Stomach smooth muscle (tissue), 2 donors: ENCODE results near the gene FKBP14.

ENCODE experiments used
- H3K27ac ChIP-seq: one replicate; pipeline ENCODE4 v1.7.0; 2013; ENCODE audit warnings: mild to moderate bottlenecking, low read length, inconsistent platforms
- H3K27me3 ChIP-seq, 2 donors: one replicate each; pipeline ENCODE4 v1.7.0; 2013; ENCODE audit warnings: low read length in 2 of 2; ENCODE audit not compliant: insufficient read depth in 2 of 2, control insufficient read depth in 1 of 2
- H3K36me3 ChIP-seq, 2 donors: one replicate each; pipeline ENCODE4 v1.7.0; 2013; ENCODE audit warnings: low read length in 2 of 2; ENCODE audit not compliant: control insufficient read depth in 2 of 2, insufficient read depth in 2 of 2
- H3K4me1 ChIP-seq: one replicate; pipeline ENCODE4 v1.7.0; 2013; ENCODE audit warnings: low read length; ENCODE audit not compliant: control insufficient read depth, insufficient read depth
- H3K4me3 ChIP-seq, 2 donors: one replicate each; pipeline ENCODE4 v1.7.0; 2013; ENCODE audit warnings: low read length in 2 of 2
- H3K9ac ChIP-seq, 2 donors: one replicate each; pipeline ENCODE4 v1.7.0; 2013; ENCODE audit warnings: low read length in 2 of 2, mild to moderate bottlenecking in 1 of 2
- H3K9me3 ChIP-seq, 2 donors: one replicate each; pipeline ENCODE4 v1.7.0; 2013; ENCODE audit warnings: low read length in 2 of 2; ENCODE audit not compliant: control insufficient read depth in 2 of 2
- donor health status: healthy.
- donor health status: Pancreatic carcinoma.

The FKBP14 gene

DNA sequence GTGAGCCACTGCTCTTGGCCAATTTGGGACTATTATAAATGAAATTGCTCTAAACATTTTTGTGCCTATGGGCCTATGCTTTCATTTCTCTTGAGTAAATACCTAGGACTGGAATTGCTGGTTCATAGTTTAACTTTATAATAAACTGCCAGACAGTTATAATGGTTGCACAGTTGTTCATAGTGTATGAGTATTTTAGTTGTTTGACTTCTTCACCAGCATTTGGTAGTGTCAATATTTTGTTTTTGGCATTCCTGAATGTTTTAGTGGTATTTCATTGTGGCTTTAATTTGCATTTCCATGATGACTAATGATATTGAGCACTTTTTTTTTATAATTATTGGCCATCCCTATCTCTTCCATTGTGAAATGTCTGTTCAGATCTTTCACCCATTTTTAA is 31.2 kb upstream of the FKBP14 start:
- Histone ChIP-seq H3K36me3 (peaks cover 9 to 12% of the 10 kb centered on the region in 2 donors), H3K4me1 (no peaks in the 10 kb centered on the region), H3K27ac (no peak overlapping the region), H3K4me3 (no peak overlapping the region), H3K9ac (no peak overlapping the region), H3K27me3 (no peaks in the 10 kb centered on the region), H3K9me3 (no peaks in the 10 kb centered on the region)

DNA sequence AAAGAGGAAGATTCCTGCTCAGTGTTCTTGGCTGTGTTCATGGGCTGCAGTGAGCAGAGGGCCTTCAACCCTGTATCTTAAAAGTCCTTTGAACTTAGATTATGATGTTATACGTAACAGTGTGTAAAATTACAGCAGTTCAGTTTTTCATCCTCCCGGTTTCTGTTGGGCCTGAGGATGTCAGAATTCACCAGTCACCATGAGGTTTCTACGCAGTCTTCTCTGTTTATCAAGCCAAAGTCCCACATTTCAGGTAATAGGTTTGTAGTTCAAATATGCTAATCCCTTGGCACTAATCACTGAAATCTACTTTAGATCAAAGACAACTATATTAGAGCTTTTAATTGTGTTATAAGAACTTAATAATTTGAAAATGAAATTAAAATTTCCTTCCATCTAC is 26.6 kb upstream of the FKBP14 start:
- Histone ChIP-seq H3K4me3 (no peak overlapping the region), H3K9ac (no peak overlapping the region), H3K27ac (no peak overlapping the region), H3K36me3 (peaks cover 17 to 26% of the 10 kb centered on the region in 2 donors), H3K27me3 (no peaks in the 10 kb centered on the region), H3K9me3 (no peaks in the 10 kb centered on the region), H3K4me1 (no peaks in the 10 kb centered on the region)

DNA sequence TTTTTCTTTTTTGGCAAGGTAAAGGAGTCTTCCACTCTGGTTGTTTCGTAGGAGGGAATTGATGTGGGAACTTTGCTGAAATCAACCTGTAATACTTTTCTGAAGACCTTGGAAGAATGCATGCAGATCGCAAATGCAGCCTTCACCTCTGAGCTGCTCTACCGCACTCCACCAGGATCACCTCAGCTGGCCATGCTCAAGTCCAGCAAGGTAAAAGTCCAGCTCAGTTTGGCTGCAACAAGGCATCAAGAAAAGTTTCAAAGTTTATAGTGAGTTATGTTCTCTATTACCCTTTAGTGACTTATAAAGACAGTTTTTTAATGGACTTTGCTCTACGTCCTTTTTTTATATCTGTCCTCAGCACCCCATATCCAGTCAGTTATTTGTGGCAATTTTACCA is 22.7 kb upstream of the FKBP14 start:
- Histone ChIP-seq H3K36me3 (peaks cover 23 to 30% of the 10 kb centered on the region in 2 donors), H3K9ac (no peak overlapping the region), H3K4me1 (no peaks in the 10 kb centered on the region), H3K4me3 (no peak overlapping the region), H3K27ac (no peak overlapping the region), H3K27me3 (no peaks in the 10 kb centered on the region), H3K9me3 (no peaks in the 10 kb centered on the region)

DNA sequence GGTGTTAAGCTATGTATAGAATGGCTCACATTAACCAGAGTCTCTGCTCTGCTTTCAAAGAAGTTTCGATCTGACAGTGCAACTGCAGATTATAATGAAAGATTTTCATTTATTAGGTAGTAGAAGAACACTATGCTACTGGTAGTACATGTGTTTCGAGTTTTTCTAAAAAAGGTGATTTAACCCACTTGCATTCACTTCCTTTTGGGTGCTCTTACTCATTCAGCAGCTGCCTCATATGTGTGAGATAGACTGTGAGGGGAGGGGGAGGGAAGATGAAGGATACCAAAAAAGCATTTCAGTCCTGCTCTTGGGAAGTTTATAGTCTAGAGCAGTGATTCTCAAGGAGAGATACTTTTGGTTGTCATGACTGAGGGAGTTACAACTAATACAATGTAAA is 22.1 kb upstream of the FKBP14 start:
- Histone ChIP-seq H3K27ac (no peak overlapping the region), H3K4me1 (no peaks in the 10 kb centered on the region), H3K4me3 (no peak overlapping the region), H3K27me3 (no peaks in the 10 kb centered on the region), H3K9ac (no peak overlapping the region), H3K9me3 (no peaks in the 10 kb centered on the region), H3K36me3 (peaks cover 23 to 30% of the 10 kb centered on the region in 2 donors)

DNA sequence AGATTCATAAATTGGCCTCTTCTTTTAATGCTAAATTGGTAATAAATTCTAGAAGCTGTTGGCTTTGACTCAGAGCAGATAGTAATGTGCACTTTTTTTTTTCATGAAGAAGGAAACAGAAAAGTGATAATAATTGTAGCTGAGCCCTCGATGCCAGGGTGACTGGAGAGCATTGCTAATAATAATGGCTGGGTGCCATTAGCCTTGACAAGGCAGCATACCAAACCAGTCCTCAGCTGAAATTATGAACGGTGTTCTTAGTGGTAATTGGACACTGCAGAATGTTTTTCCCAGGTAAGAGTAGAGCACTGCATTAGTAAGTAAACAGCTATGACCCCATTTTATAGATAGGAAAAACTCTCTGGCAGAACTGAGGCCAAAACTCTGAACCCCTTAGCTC is 20.6 kb upstream of the FKBP14 start:
- H3K9ac ChIP-seq: no peak overlapping the region
- H3K36me3 ChIP-seq: peaks cover 22 to 24% of the 10 kb centered on the region in 2 donors
- H3K27ac ChIP-seq: no peak overlapping the region
- no peaks in the 10 kb centered on the region for H3K27me3 ChIP-seq
- H3K4me3 ChIP-seq: no peak overlapping the region
- no peaks in the 10 kb centered on the region for H3K4me1 ChIP-seq
- no peaks in the 10 kb centered on the region for H3K9me3 ChIP-seq

DNA sequence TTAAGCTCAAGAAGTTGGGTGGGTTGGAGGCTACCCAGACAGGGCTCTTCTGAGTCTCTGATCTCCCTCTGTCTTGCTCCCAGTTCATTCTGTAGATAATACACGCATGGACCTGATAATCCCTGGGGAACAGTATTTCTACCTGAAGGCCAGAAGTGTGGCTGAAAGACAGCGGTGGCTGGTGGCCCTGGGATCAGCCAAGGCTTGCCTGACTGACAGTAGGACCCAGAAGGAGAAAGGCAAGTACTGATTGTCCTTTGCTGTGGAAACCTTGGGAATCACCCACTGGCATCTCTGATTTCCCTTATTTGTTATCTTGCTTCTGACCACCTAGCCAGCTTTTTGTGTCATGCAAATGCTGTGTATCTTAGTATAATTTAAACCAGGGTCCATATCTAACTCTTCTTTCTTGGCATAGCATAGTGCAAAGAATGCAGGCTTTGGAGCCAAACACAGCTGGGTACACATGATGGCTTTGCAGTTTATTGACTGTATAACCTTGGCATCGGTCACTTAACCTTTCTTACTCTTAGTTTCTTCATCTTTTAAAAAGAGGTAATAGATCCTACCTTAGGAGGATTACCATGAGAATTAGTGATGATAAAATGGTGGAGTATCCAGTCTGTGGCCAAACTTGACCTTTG is 19.7 kb upstream of the FKBP14 start:
- Histone ChIP-seq H3K27me3 (no peaks in the 10 kb centered on the region), H3K9ac (no peak overlapping the region), H3K27ac (no peak overlapping the region), H3K36me3 (peaks cover 19 to 21% of the 10 kb centered on the region in 2 donors), H3K4me3 (no peak overlapping the region), H3K9me3 (no peaks in the 10 kb centered on the region), H3K4me1 (no peaks in the 10 kb centered on the region)

DNA sequence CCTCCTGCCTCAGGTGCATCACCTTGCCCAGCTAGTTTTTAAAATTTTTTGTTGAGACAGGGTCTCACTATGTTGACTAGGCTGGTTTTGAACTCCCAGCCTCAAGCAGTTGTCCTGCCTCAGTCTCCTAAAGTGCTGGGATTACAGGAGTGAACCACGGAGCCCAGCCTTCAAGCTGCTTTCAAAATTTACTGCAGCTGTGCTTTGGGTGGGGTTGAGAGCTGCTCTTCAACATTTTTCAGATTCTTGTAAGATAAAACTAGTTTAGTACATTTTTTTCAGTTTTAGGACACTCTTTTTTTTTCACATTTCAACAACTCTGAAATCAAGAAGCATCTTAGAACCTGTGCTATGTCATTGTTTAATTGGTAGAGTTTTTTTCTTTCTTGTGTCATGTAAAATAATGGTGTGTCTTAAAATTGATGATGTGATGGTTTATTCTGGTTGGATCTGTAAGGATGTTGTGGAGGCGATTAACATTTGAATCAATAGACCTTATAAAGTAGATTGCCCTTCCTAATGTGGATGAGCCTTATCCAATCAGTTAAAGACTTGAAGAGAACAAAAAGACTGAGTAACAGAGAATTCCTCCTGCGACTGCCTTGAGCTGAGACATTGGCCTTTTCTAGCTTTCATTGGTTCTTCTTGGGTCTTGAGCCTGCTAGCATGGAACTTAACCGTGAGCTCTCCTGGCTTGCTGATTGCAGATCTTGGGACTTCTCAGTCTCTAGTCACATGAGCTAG is 15.2 kb upstream of the FKBP14 start:
- no peaks in the 10 kb centered on the region for H3K27me3 ChIP-seq
- no peaks in the 10 kb centered on the region for H3K9me3 ChIP-seq
- H3K36me3 ChIP-seq: peaks cover 7 to 9% of the 10 kb centered on the region in 2 donors
- no peak overlapping the region for H3K4me3 ChIP-seq
- H3K9ac ChIP-seq: no peak overlapping the region
- no peak overlapping the region for H3K27ac ChIP-seq
- no peaks in the 10 kb centered on the region for H3K4me1 ChIP-seq

DNA sequence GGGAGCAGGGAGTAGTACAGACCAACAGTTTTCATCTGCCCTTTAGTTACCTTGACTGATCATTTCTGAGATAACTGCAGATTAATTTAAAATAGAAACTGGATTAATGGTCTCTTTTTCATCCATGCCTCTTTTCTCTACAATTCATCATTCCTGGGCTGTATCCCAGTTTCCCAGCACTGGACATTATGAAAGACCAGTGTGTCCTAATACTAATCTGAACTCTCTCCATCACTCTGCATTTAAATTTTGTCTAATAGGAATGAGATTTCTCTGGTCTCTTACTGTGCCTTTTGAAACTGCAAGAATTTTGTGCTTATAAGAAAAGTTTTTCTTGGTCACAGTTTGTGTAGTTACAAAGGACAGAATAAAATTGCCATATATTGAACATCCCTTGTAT is 14.4 kb upstream of the FKBP14 start:
- no peaks in the 10 kb centered on the region for H3K27me3 ChIP-seq
- no peak overlapping the region for H3K27ac ChIP-seq
- H3K9me3 ChIP-seq: no peaks in the 10 kb centered on the region
- H3K4me3 ChIP-seq: no peak overlapping the region
- no peaks in the 10 kb centered on the region for H3K4me1 ChIP-seq
- no peak overlapping the region for H3K9ac ChIP-seq
- H3K36me3 ChIP-seq: peaks cover 0 to 2% of the 10 kb centered on the region in 2 donors

DNA sequence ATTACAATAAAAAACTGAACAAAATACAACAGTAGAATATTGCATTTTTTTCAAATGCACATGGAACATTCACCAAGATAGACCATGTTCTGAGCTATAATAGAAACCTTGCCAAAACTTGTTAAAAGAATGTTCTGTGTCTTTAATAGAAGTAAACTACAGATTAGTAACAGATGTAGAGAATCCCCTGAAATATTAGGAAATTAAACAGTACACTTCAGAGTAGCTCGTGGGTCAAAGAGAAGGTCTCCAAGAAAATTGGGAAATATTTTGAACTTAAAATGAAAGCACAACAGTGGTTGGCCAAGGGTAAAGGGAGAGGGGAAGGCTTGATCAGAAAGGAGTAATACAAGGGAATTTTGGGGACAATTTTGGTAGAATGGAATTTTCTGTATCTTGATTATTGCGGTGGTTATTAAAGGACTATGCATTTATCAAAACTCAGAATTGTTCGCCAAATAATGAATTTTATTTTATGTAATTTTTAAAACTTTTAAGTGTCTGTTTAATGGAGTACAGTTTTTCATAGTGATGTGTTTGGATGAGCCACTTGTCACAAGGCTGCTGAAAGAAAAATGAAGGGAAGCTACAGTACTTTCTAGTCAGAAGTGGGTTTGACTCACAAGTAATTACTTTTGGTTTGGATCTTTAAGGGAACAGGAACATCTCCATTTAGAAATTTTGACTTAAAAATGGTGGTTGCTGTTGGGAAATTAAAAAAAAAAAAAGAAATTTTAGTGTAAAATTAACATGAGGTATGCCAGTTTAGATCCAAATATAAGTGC is 11.9 kb upstream of the FKBP14 start:
- no peaks in the 10 kb centered on the region for H3K27me3 ChIP-seq
- no peaks in the 10 kb centered on the region for H3K36me3 ChIP-seq
- no peaks in the 10 kb centered on the region for H3K4me1 ChIP-seq
- H3K9me3 ChIP-seq: no peaks in the 10 kb centered on the region
- no peak overlapping the region for H3K9ac ChIP-seq
- H3K4me3 ChIP-seq: no peak overlapping the region
- no peak overlapping the region for H3K27ac ChIP-seq

DNA sequence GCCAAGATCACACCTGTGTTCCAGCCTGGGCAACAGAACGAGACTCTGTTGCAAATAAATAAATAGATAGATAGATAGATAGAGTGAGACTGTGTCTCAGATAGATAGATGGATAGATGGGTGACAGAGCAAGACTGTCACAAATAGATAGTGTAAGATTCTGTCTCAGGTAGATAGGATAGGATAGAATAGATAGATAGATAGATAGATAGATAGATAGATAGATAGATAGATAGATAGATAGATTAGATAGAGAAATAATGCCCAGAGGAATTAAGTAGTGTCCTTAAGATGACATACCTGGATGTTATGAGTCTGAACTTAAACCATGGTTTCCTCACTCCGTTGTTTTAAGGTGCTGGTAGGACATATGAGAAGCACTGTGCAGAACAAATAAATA is 9.7 kb upstream of the FKBP14 start:
- no peaks in the 10 kb centered on the region for H3K9me3 ChIP-seq
- no peak overlapping the region for H3K27ac ChIP-seq
- H3K4me1 ChIP-seq: no peaks in the 10 kb centered on the region
- no peaks in the 10 kb centered on the region for H3K27me3 ChIP-seq
- no peak overlapping the region for H3K9ac ChIP-seq
- no peak overlapping the region for H3K4me3 ChIP-seq
- no peaks in the 10 kb centered on the region for H3K36me3 ChIP-seq
